Measurements from ENCODE around the gene SNX12. TPM values are rescaled to one million over a fixed set of nuclear protein-coding genes. Genes with fewer than 3 reads are reported as not detected.

SNX12 gene
- total RNA-seq (2022; extraction: Qiagen RNA extraction; ENCODE audit: low read depth) = 69.4 to 77.8 TPM (median 74.9 TPM) in 5 replicates

GRCh38 chrX:71068044-71068918 lies at the start of gene SNX12:
Gene SNX12, minus strand, starts transcription at chrX:71068334. Its CDS starts 28 bp downstream, at chrX:71068306.

GRCh38 chrX:71111141-71111843 lies 43.2 kb upstream of the SNX12 start, which contains the start of gene IL2RG:
Gene IL2RG, minus strand, starts transcription at chrX:71111577. Its CDS starts 38 bp downstream, at chrX:71111539.

GRCh38 chrX:71106427-71106826 lies 38.3 kb upstream of the SNX12 start, which contains the start of gene CXorf65:
Gene CXorf65, minus strand, starts transcription at chrX:71106740. Its CDS starts 184 bp downstream, at chrX:71106556.

GRCh38 chrX:71095555-71095980 lies 27.4 kb upstream of the SNX12 start, which contains the start of gene FOXO4:
Gene FOXO4, plus strand, starts transcription at chrX:71095851. Its CDS starts 678 bp downstream, at chrX:71096529.

Other genes starting within 250 kb of the SNX12 start
- not detected in 5 replicates for gene TEX11, start 159.6 kb downstream of the SNX12 start, total RNA-seq (2022; extraction: Qiagen RNA extraction; ENCODE audit: low read depth)
- 0.08 TPM in 1 of 5 replicates, not detected in the others for gene SLC7A3, start 137.2 kb downstream of the SNX12 start, total RNA-seq (2022; extraction: Qiagen RNA extraction; ENCODE audit: low read depth)
- gene FOXO4, start 27.5 kb upstream of the SNX12 start, total RNA-seq (2022; extraction: Qiagen RNA extraction; ENCODE audit: low read depth) = 1.1 to 1.4 TPM (median 1.2 TPM) in 5 replicates
- gene CXorf65, start 38.4 kb upstream of the SNX12 start, total RNA-seq (2022; extraction: Qiagen RNA extraction; ENCODE audit: low read depth) = not detected in 5 replicates
- 0.15 to 0.49 TPM (median 0.23 TPM) in 5 replicates for gene IL2RG, start 43.2 kb upstream of the SNX12 start, total RNA-seq (2022; extraction: Qiagen RNA extraction; ENCODE audit: low read depth)
- gene MED12, start 50.3 kb upstream of the SNX12 start, total RNA-seq (2022; extraction: Qiagen RNA extraction; ENCODE audit: low read depth) = 8.5 to 13.1 TPM (median 10.1 TPM) in 5 replicates
- gene NLGN3, start 76.5 kb upstream of the SNX12 start, total RNA-seq (2022; extraction: Qiagen RNA extraction; ENCODE audit: low read depth) = 0.70 to 1.2 TPM (median 1.00 TPM) in 5 replicates
- 0.12 to 0.13 TPM in 2 of 5 replicates, not detected in the others for gene GJB1, start 154.9 kb upstream of the SNX12 start, total RNA-seq (2022; extraction: Qiagen RNA extraction; ENCODE audit: low read depth)
- 10.1 to 13.6 TPM (median 12.1 TPM) in 5 replicates for gene ZMYM3, start 185.8 kb upstream of the SNX12 start, total RNA-seq (2022; extraction: Qiagen RNA extraction; ENCODE audit: low read depth)
- 303 to 378 TPM (median 343 TPM) in 5 replicates for gene NONO, start 215.3 kb upstream of the SNX12 start, total RNA-seq (2022; extraction: Qiagen RNA extraction; ENCODE audit: low read depth)
- gene ITGB1BP2, start 233.4 kb upstream of the SNX12 start, total RNA-seq (2022; extraction: Qiagen RNA extraction; ENCODE audit: low read depth) = 0.81 to 1.2 TPM (median 0.88 TPM) in 5 replicates

Measured in A549 treated with GW870086 at 1 μM for 4 hours (cell line).